A549 (cell line): ENCODE measurements around the gene INTS4. TPM values are rescaled to one million over a fixed set of nuclear protein-coding genes. Genes with fewer than 3 reads are reported as not detected.

ENCODE experiments used
- ATAC-seq, 2 experiments: fragments of 200-7000 bp in 1 of 2; fragments of >200 bp in 1 of 2; cut with Nextera tagmentation in 1 of 2; cut with Tn5 transposase in 1 of 2; 3 replicates each; pipeline versions ENCODE4 v1.8.0 to v1.9.1; 2018 to 2020; ENCODE audit warnings: mild to moderate bottlenecking in 1 of 2, moderate library complexity in 1 of 2
- CTCF ChIA-PET: fragments of 300-600 bp; sonication (Branson Sonifier 250); formaldehyde crosslinking; extraction: SDS; loops from one replicate; lab custom pipeline; 2021; ENCODE audit warnings: antibody characterized with exemption, inconsistent platforms; lab: Yijun Ruan, JAX
- POLR2A ChIA-PET: fragments of 350-600 bp; formaldehyde crosslinking; extraction: SDS; loops from one replicate; lab custom pipeline; 2021; ENCODE audit warnings: antibody characterized with exemption, inconsistent platforms; lab: Yijun Ruan, JAX
- DNase-seq, 2 experiments: peaks; one replicate each; pipeline versions ENCODE4 v3.0.0 to v3.0.0-alpha.2; 2011 to 2016; ENCODE audit warnings: low read depth in 1 of 2, low spot score in 1 of 2
- FAIRE-seq: peaks from 2 replicates; lab custom pipeline; 2011; peaks lifted over from hg19 to GRCh38; lab: Jason Lieb, UNC
- H3K27ac ChIP-seq, 2 experiments: fragments of >200 bp; sonication (Bioruptor Twin); formaldehyde crosslinking; 3 replicates each; pipeline ENCODE4 v1.5.1; 2016 to 2017
- H3K4me1 ChIP-seq: fragments of >200 bp; sonication (Bioruptor Twin); formaldehyde crosslinking; 3 replicates; pipeline ENCODE4 v1.6.1; 2016
- H3K4me2 ChIP-seq: fragments of >200 bp; sonication (Bioruptor Twin); formaldehyde crosslinking; 3 replicates; pipeline ENCODE4 v1.6.1; 2016
- H3K4me3 ChIP-seq: fragments of >200 bp; sonication (Bioruptor Twin); formaldehyde crosslinking; 3 replicates; pipeline ENCODE4 v1.5.1; 2016
- H3K9me3 ChIP-seq: fragments of >200 bp; sonication (Bioruptor Twin); formaldehyde crosslinking; 3 replicates; pipeline ENCODE4 v1.6.1; 2016
- CBX8 ChIP-seq: fragments of 200-600 bp; sonication (generic); IDR thresholded peaks from 2 replicates; pipeline ENCODE4 v1.6.1; 2016
- EP300 ChIP-seq, 2 experiments: fragments of >200 bp; sonication (Bioruptor Twin); formaldehyde crosslinking; IDR thresholded peaks; 2 replicates in 1 of 2; 3 replicates in 1 of 2; pipeline ENCODE4 v1.6.1; 2016 to 2017
- FOSL2 ChIP-seq, 2 experiments: fragments of 450-650 bp in 1 of 2; fragments of >200 bp in 1 of 2; sonication (Bioruptor Twin) in 1 of 2; formaldehyde crosslinking; IDR thresholded peaks; 2 replicates each; pipeline versions ENCODE4 v1.5.0 to v1.6.1; 2016 to 2020; ENCODE audit warnings: mild to moderate bottlenecking in 1 of 2, moderate library complexity in 1 of 2
- HES2 ChIP-seq: fragments of >200 bp; sonication (Bioruptor Twin); formaldehyde crosslinking; IDR thresholded peaks from 2 replicates; pipeline ENCODE4 v1.6.1; 2016
- KDM1A ChIP-seq: fragments of 200-600 bp; sonication (generic); IDR thresholded peaks from 2 replicates; pipeline ENCODE4 v1.6.1; 2016; ENCODE audit warnings: low read depth, mild to moderate bottlenecking
- KDM5A ChIP-seq: fragments of 200-600 bp; sonication (generic); IDR thresholded peaks from 2 replicates; pipeline ENCODE4 v1.6.1; 2016; ENCODE audit warnings: antibody characterized with exemption, mild to moderate bottlenecking
- MAFK ChIP-seq: fragments of 450-650 bp; IDR thresholded peaks from 2 replicates; pipeline ENCODE4 v1.6.1; 2014; ENCODE audit not compliant: partially characterized antibody
- MAX ChIP-seq: IDR thresholded peaks from 2 replicates; pipeline ENCODE4 v1.6.1; 2012
- MYC ChIP-seq: IDR thresholded peaks from 2 replicates; pipeline ENCODE4 v1.6.1; 2012; ENCODE audit warnings: mild to moderate bottlenecking, inconsistent platforms, low read length, improper control_type of control experiment, borderline replicate concordance
- PHF8 ChIP-seq: fragments of 200-600 bp; sonication (generic); IDR thresholded peaks from 2 replicates; pipeline ENCODE4 v1.6.1; 2016; ENCODE audit warnings: low read depth, mild to moderate bottlenecking, antibody characterized with exemption, moderate library complexity, borderline replicate concordance
- RAD21 ChIP-seq, 2 experiments: fragments of >200 bp in 1 of 2; sonication (Bioruptor Twin) in 1 of 2; formaldehyde crosslinking in 1 of 2; IDR thresholded peaks in 1 of 2; conservative IDR thresholded peaks in 1 of 2; 2 replicates in 1 of 2; 3 replicates in 1 of 2; pipeline ENCODE4 v1.6.1; 2012 to 2018; ENCODE audit warnings: inconsistent platforms in 1 of 2
- RCOR1 ChIP-seq: fragments of 150-350 bp; IDR thresholded peaks from 2 replicates; pipeline ENCODE4 v1.6.1; 2014; ENCODE audit warnings: antibody characterized with exemption, low read length, low read depth
- REST ChIP-seq: fragments of 200-600 bp; sonication (generic); IDR thresholded peaks from 2 replicates; pipeline ENCODE4 v1.6.1; 2016; ENCODE audit warnings: antibody characterized with exemption, mild to moderate bottlenecking, moderate library complexity
- SMC3 ChIP-seq: fragments of >200 bp; sonication (Bioruptor Twin); formaldehyde crosslinking; IDR thresholded peaks from 3 replicates; pipeline ENCODE4 v1.6.1; 2018; ENCODE audit warnings: inconsistent platforms
- TFCP2L1 ChIP-seq: fragments of 250-450 bp; sonication (Bioruptor Pico); IDR thresholded peaks from 2 replicates; pipeline ENCODE4 v1.5.0; 2021; ENCODE audit warnings: mild to moderate bottlenecking
- TP53 ChIP-seq: fragments of 250-450 bp; sonication (Bioruptor Pico); IDR thresholded peaks from 2 replicates; pipeline ENCODE4 v1.5.0; 2021; ENCODE audit warnings: mild to moderate bottlenecking, moderate library complexity
- ZSCAN20 ChIP-seq: fragments of 250-450 bp; sonication (Bioruptor Pico); IDR thresholded peaks from 2 replicates; pipeline ENCODE4 v1.8.0; 2022; ENCODE audit warnings: mild to moderate bottlenecking, moderate library complexity
- WGBS: methylation state at CpG from one replicate; pipeline ENCODE4 v1.1.6; 2017; ENCODE audit errors: missing lambda C conversion rate; 5-methylcytosine and 5-hydroxymethylcytosine counted together
- polyA plus RNA-seq, 4 experiments: library from polyadenylated mRNA; depleted of rRNA in 3 of 4; stranded (reverse); fragments of >200 nt; fragmentation: RNase III in 1 of 4; extraction: RNeasy Plus Mini Kit Qiagen cat#74134 plus additional on column Dnase treatment in 1 of 4; gene quantifications; 2 replicates in 3 of 4; 3 replicates in 1 of 4; pipeline ENCODE4 v1.2.3, GENCODE V29; 2011 to 2017

Gene INTS4
- polyA plus RNA-seq, 2 of the 4 experiments (the other 2 are of a cell fraction): 22.0 to 35.3 TPM

GRCh38 chr11:78039391-78039918, 45.0 kb upstream of the INTS4 start:
- Histone ChIP-seq H3K4me3 (0 out of 3 replicates have a peak overlapping the region, but pooled peaks have one; percentile 8), H3K9me3 (no peaks in the 10 kb centered on the region), H3K27ac (peak overlapping the region; percentile 82 to 90), H3K4me1 (peaks cover 37% of the 10 kb centered on the region), H3K4me2 (peak overlapping the region; percentile 82)
- 94% methylated on average over 4 of the region's 4 CpGs for WGBS
- ChIA-PET POLR2A (interaction anchor here (1.0 to 2.0 kb wide), 2 partner anchors 45 to 377 kb away, joined by 3 to 8 read pairs; partner anchors contain the start of gene INTS4), CTCF (interaction anchor here (1.4 to 5.7 kb wide), 3 partner anchors 7 to 11 kb away, joined by 4 to 59 read pairs (median 6); no protein-coding TSS in a partner anchor)
- ATAC-seq (no peak), FAIRE-seq (no peak), DNase-seq (no peak)
- no peak for TF ChIP-seq REST
- no peak for TF ChIP-seq TP53 (CRISPR knock-in tag)
- TF ChIP-seq CBX8: no peak
- no peak for TF ChIP-seq KDM1A
- no peak for TF ChIP-seq RCOR1
- TF ChIP-seq SMC3: no peak
- TF ChIP-seq ZSCAN20 (CRISPR knock-in tag): no peak
- TF ChIP-seq KDM5A: no peak

- no peak overlapping the region for H3K4me3 ChIP-seq
- no peak for DNase-seq
- no peak for FAIRE-seq
- H3K9me3 ChIP-seq: no peaks in the 10 kb centered on the region
- peaks cover 37% of the 10 kb centered on the region for H3K4me1 ChIP-seq
- no peak overlapping the region for H3K4me2 ChIP-seq
- no peak for ATAC-seq
- TF ChIP-seq EP300 (IDR thresholded peaks at IDR 0.05) (no peak), TFCP2L1 (no peak), MAFK (no peak), FOSL2 (IDR thresholded peaks at IDR 0.05) (no peak), FOSL2 (CRISPR knock-in tag; IDR thresholded peaks at IDR 0.05) (no peak), RAD21 (conservative IDR thresholded peaks at IDR 0.05 in 1 of 2, IDR thresholded peaks at IDR 0.05 in 1 of 2) (no peak), MYC (no peak), MAX (no peak), ZSCAN20 (CRISPR knock-in tag) (no peak), PHF8 (no peak), RCOR1 (no peak), HES2 (no peak)
- CTCF ChIA-PET: interaction anchor here (5.7 kb wide), 1 partner anchor 7 kb away, joined by 59 read pairs; no protein-coding TSS in a partner anchor
- POLR2A ChIA-PET: no interaction called here
- 91% methylated on average over 8 of the region's 8 CpGs for WGBS
- peak overlapping the region in 1 of 2 experiments; percentile 82; a peak in 3 of 6 replicates for H3K27ac ChIP-seq
Observed at GRCh38 chr11:78038697-78039313, 44.3 kb upstream of the INTS4 start.
